Spinal cord (tissue), 10 donors: ENCODE measurements around the gene C12orf54. TPM values are rescaled to one million over a fixed set of nuclear protein-coding genes. Genes with fewer than 3 reads are reported as not detected.

Source experiments
- DNase-seq, 6 donors: peaks; one replicate each; pipeline versions ENCODE4 v3.0.0 to v3.0.0-alpha.2; 2013 to 2015; ENCODE audit warnings: low spot score in 6 of 6, low read depth in 4 of 6
- H3K27ac ChIP-seq: one replicate; pipeline ENCODE4 v1.5.1; 2013; ENCODE audit warnings: low read depth, low read length, control low read depth
- H3K27me3 ChIP-seq: one replicate; pipeline ENCODE4 v1.6.1; 2013; ENCODE audit warnings: low read length; ENCODE audit not compliant: control insufficient read depth, insufficient read depth
- H3K36me3 ChIP-seq: one replicate; pipeline ENCODE4 v1.6.1; 2013; ENCODE audit warnings: low read length; ENCODE audit not compliant: control insufficient read depth, insufficient read depth
- H3K4me1 ChIP-seq: one replicate; pipeline ENCODE4 v1.6.1; 2013; ENCODE audit warnings: low read length; ENCODE audit not compliant: control insufficient read depth, insufficient read depth
- H3K4me3 ChIP-seq: one replicate; pipeline ENCODE4 v1.5.1; 2013; ENCODE audit warnings: low read depth, low read length, control low read depth
- H3K9me3 ChIP-seq: one replicate; pipeline ENCODE4 v1.6.1; 2013; ENCODE audit warnings: low read length; ENCODE audit not compliant: control insufficient read depth, insufficient read depth
- WGBS: methylation state at CpG from one replicate; pipeline ENCODE4 v1.1.5; 2013; ENCODE audit warnings: missing lambda C conversion rate; ENCODE audit not compliant: insufficient coverage; 5-methylcytosine and 5-hydroxymethylcytosine counted together
- polyA plus RNA-seq, 2 donors: library from polyadenylated mRNA; unstranded; fragments of 120-200 nt; gene quantifications; one replicate each; pipeline ENCODE4 v1.2.1, GENCODE V29; 2013; ENCODE audit not compliant: insufficient read length in 2 of 2
- total RNA-seq, 2 donors: library from RNA; depleted of rRNA in 1 of 2; stranded (reverse); fragments of 120-200 nt in 1 of 2; fragments of >200 nt in 1 of 2; gene quantifications; one replicate each; pipeline versions ENCODE4 v1.2.3 to v1.2.4, GENCODE V29; 2013 to 2014
- donor health status: healthy.

C12orf54 gene
- total and polyA plus RNA-seq, 4 donors, result 0.40 to 1.1 (median 0.68) TPM

DNA sequence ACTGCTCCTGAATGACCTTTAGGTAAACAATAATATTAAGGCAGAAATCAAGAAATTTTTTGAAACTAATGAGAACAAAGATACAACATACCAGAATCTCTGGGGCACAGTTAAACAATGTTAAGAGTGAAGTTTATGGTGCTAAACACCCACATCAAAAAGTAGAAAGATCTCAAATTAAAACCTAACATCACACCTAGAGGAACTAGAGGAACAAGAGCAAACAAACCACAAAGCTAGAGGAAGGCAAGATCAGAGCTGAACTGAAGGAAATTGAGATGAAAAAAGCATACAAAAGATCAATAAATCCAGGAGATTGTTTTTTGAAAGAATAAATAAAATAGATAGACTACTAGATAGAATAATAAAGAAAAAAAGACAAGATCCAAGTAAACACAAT lies 50.3 kb downstream of the C12orf54 start:
- H3K27ac ChIP-seq, result no peak overlapping the region

DNA sequence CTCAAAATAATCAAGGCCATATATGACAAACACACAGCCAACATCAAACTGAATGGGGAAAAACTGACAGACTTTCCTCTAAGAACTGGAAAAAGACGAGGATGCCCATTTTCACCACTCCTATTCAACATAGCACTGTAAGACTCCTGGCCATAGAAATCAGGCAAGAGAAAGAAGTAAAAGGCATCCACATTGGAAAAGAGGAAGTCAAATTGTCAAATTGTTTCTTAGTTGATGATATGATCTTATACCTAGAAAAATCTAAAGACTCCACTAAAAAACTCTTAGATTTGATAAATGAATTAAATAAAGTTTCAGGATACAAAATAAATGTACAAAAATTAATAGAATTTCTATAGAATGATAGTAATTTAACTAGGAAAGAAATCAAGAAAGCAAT lies 54.3 kb downstream of the C12orf54 start:
- Histone ChIP-seq H3K27me3 (no peaks in the 10 kb centered on the region), H3K4me1 (no peaks in the 10 kb centered on the region), H3K27ac (no peak overlapping the region), H3K9me3 (no peaks in the 10 kb centered on the region), H3K36me3 (no peaks in the 10 kb centered on the region), H3K4me3 (no peak overlapping the region)
- no peak for DNase-seq
- WGBS, result no CpG with 5 or more reads among the region's 1 CpG

More for the DNA sequence above, 50.3 kb downstream of the C12orf54 start:
- H3K4me3 ChIP-seq, result no peak overlapping the region
- H3K27me3 ChIP-seq, result no peaks in the 10 kb centered on the region
- no peaks in the 10 kb centered on the region for H3K36me3 ChIP-seq
- H3K9me3 ChIP-seq, result no peaks in the 10 kb centered on the region
- no peak for DNase-seq
- no peaks in the 10 kb centered on the region for H3K4me1 ChIP-seq

DNA sequence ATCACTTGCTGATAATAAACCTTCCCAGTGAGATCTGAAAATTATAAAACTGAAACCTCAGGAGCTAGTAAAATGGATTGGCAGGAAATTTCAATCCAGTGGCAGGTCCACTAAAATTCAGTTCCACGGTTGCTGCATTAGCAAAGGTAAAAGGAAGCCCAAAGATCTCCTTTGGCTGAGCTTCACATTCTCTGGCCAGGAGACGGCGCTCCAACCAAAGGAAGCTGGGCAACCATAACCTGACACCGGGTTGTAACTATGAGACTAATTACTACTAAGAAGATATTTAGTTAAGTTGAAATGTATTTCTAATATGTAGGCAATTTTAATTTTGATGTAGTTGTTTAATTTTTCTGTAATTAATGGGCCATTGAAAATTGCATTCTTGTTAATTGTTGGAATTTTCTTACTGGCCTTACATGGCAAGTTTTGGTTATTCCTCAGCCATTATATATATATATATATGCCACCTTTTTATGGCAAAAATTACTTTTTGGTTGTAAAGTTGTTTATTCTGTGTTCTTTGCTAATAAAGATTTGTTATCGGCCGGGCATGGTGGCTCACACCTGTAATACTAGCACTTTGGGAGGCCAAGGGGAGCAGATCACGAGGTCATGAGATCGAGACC lies 60.1 kb downstream of the C12orf54 start:
- peak in 2 of 6 donors; percentile 10 to 11 for DNase-seq
- WGBS, result 81% methylated on average over 5 of the region's 8 CpGs
- Histone ChIP-seq H3K9me3 (no peaks in the 10 kb centered on the region), H3K4me3 (no peak overlapping the region), H3K36me3 (no peaks in the 10 kb centered on the region), H3K27ac (no peak overlapping the region), H3K4me1 (no peaks in the 10 kb centered on the region), H3K27me3 (no peaks in the 10 kb centered on the region)

DNA sequence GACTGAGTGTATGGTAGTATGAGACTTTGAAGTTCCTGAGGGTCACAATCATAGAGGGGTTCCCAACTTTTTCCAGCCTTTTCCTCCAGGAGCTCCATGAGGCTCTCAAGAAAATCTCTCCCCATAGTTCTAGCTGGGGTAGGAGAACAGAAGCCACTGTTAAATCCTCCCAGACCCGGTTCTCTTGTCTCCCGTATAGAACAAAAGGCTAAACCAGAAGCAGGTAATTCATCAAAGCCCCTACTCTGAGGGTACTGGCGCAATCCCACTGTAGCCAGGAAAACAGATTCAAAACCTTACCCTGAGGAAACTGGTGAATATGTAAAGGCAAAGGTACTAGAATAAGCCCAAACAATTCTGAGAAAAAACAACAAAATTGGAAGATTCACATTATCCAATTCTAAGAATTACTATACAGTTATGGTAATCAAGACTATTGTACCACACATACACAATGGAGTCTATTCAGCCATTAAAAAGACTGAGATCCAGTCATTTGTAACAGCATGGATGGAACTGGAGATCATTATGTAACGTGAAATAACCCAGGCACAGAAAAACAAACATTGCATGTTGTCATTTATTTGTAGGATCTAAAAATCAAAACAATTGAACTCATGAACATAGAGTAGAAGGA lies 63.7 kb downstream of the C12orf54 start:
- no peaks in the 10 kb centered on the region for H3K4me1 ChIP-seq
- WGBS, result no CpG with 5 or more reads among the region's 4 CpGs
- H3K4me3 ChIP-seq, result no peak overlapping the region
- no peaks in the 10 kb centered on the region for H3K27me3 ChIP-seq
- no peaks in the 10 kb centered on the region for H3K36me3 ChIP-seq
- no peak for DNase-seq
- no peak overlapping the region for H3K27ac ChIP-seq
- no peaks in the 10 kb centered on the region for H3K9me3 ChIP-seq

Other genes with a start within 250 kb of the C12orf54 start
- gene ZNF641, start 131.6 kb upstream of the C12orf54 start, total RNA-seq, result 10 to 100 TPM; 32.9 to 35.8 TPM
- 10 to 100 TPM; 28.5 to 29.6 TPM for gene ZNF641, start 131.6 kb upstream of the C12orf54 start, polyA plus RNA-seq
- under 1 TPM in 1 of 2 donors, not detected in 1; 0.20 TPM for gene ANP32D, start 9.9 kb upstream of the C12orf54 start, total RNA-seq
- gene ANP32D, start 9.9 kb upstream of the C12orf54 start, polyA plus RNA-seq, result under 1 TPM; 0.23 to 0.30 TPM
- not detected for gene OR8S1, start 43.1 kb downstream of the C12orf54 start, total RNA-seq
- gene OR8S1, start 43.1 kb downstream of the C12orf54 start, polyA plus RNA-seq, result not detected
- not detected for gene LALBA, start 87.5 kb downstream of the C12orf54 start, total RNA-seq
- gene LALBA, start 87.5 kb downstream of the C12orf54 start, polyA plus RNA-seq, result not detected
- gene KANSL2, start 199.7 kb downstream of the C12orf54 start, total RNA-seq, result 10 to 100 TPM; 42.5 to 54.0 TPM
- gene KANSL2, start 199.7 kb downstream of the C12orf54 start, polyA plus RNA-seq, result 10 to 100 TPM; 40.2 to 44.5 TPM
- 10 to 100 TPM; 30.2 to 34.6 TPM for gene CCNT1, start 234.2 kb downstream of the C12orf54 start, total RNA-seq
- gene CCNT1, start 234.2 kb downstream of the C12orf54 start, polyA plus RNA-seq, result 10 to 100 TPM; 15.2 to 16.3 TPM